ENCODE results near the gene BIRC7. TPM values are rescaled to one million over a fixed set of nuclear protein-coding genes. Genes with fewer than 3 reads are reported as not detected.

The BIRC7 gene
- total RNA-seq, 1 donor from 2014 or later = not detected

DNA sequence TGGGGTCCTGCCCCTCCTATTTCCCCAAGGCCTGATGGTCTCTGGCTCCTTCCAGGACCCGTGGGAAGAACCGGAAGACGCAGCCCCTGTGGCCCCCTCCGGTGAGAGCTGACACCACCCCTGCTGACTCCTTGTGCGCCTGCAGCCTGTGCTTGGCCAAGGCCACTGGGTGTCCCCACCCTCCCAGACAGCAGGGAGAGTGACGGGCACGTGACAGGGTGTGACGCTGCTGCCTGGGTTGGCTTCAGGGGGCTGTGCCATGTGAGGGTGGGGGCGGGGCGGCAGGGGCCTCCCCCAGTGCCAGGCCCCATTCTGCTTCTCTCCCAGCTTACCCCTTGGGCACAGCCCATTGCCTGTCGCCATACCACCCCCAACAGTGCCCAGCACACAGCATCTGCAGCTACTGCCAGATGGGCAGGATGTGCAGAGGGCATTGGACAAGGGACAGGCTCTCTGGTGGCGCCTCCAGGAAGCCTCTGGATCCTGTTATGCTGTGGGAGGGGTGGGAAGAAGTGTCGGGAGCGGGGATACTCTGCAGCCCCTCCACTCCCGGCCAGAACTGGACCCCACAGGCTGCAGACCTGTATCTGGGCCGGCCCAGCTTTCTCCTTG, 2.9 kb downstream of the BIRC7 start:
- intact Hi-C loops (cut with micrococcal nuclease) = no loop called here
- Mint-ChIP-seq H3K27me3 (peaks cover 6% of the 10 kb centered on the region), H3K4me3 (no peak overlapping the region), H3K9me3 (no peaks in the 10 kb centered on the region), H3K27ac (no peak overlapping the region), H3K4me1 (peaks cover 5% of the 10 kb centered on the region), H3K36me3 (ENCODE audit: low read depth) (no peaks in the 10 kb centered on the region)
- TF ChIP-seq, protein P1, sequence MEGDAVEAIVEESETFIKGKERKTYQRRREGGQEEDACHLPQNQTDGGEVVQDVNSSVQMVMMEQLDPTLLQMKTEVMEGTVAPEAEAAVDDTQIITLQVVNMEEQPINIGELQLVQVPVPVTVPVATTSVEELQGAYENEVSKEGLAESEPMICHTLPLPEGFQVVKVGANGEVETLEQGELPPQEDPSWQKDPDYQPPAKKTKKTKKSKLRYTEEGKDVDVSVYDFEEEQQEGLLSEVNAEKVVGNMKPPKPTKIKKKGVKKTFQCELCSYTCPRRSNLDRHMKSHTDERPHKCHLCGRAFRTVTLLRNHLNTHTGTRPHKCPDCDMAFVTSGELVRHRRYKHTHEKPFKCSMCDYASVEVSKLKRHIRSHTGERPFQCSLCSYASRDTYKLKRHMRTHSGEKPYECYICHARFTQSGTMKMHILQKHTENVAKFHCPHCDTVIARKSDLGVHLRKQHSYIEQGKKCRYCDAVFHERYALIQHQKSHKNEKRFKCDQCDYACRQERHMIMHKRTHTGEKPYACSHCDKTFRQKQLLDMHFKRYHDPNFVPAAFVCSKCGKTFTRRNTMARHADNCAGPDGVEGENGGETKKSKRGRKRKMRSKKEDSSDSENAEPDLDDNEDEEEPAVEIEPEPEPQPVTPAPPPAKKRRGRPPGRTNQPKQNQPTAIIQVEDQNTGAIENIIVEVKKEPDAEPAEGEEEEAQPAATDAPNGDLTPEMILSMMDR (IDR thresholded peaks at IDR 0.05) = no peak
- DNase-seq (no peak), ATAC-seq (ENCODE audit: low read depth) (no peak)
- POLR2A ChIA-PET = no interaction called here
- CTCF ChIA-PET = no interaction called here

DNA sequence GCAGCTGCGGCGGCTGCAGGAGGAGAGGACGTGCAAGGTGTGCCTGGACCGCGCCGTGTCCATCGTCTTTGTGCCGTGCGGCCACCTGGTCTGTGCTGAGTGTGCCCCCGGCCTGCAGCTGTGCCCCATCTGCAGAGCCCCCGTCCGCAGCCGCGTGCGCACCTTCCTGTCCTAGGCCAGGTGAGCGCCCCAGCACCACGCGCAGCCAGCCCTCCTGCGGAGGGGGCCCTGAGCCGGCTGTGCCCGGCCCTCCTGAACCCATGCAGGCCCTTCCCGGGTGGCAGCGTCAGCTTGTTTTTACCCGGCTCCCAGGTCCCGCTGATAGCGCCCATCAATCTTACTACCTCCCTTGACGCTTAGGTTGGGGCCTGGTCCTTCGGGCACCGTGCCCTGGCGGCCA, 3.7 kb downstream of the BIRC7 start:
- intact Hi-C loops (cut with micrococcal nuclease) = no loop called here
- H3K4me3 Mint-ChIP-seq = no peak overlapping the region
- TF ChIP-seq, protein P1 (IDR thresholded peaks at IDR 0.05) = no peak
- H3K4me1 Mint-ChIP-seq = peaks cover 5% of the 10 kb centered on the region
- no peaks in the 10 kb centered on the region for H3K9me3 Mint-ChIP-seq
- no peaks in the 10 kb centered on the region for H3K36me3 Mint-ChIP-seq (ENCODE audit: low read depth)
- DNase-seq (no peak), ATAC-seq (ENCODE audit: low read depth) (no peak)
- H3K27ac Mint-ChIP-seq = no peak overlapping the region
- ChIA-PET POLR2A (no interaction called here), CTCF (no interaction called here)
- H3K27me3 Mint-ChIP-seq = peaks cover 8% of the 10 kb centered on the region

DNA sequence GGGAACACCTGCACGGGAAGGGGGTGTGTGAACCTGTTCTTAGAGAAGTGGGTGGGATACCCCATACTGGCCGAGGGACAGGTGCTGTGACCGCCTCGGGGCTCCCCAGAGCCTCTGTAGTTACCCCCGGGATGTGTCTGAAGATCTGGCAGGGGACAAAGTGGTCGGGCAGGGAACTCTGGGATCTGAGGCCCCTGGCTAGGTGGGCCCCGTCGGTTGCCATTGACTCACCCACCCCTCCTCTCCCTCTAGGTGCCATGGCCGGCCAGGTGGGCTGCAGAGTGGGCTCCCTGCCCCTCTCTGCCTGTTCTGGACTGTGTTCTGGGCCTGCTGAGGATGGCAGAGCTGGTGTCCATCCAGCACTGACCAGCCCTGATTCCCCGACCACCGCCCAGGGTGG, 4.3 kb downstream of the BIRC7 start:
- CTCF ChIA-PET = no interaction called here
- TF ChIP-seq, protein P1 (IDR thresholded peaks at IDR 0.05) = no peak
- Mint-ChIP-seq H3K9me3 (no peaks in the 10 kb centered on the region), H3K27me3 (peaks cover 8% of the 10 kb centered on the region), H3K4me3 (no peak overlapping the region), H3K27ac (no peak overlapping the region), H3K36me3 (ENCODE audit: low read depth) (no peaks in the 10 kb centered on the region), H3K4me1 (peaks cover 2% of the 10 kb centered on the region)
- no peak for ATAC-seq (ENCODE audit: low read depth)
- POLR2A ChIA-PET = no interaction called here
- no peak for DNase-seq
- intact Hi-C loops (cut with micrococcal nuclease) = no loop called here

DNA sequence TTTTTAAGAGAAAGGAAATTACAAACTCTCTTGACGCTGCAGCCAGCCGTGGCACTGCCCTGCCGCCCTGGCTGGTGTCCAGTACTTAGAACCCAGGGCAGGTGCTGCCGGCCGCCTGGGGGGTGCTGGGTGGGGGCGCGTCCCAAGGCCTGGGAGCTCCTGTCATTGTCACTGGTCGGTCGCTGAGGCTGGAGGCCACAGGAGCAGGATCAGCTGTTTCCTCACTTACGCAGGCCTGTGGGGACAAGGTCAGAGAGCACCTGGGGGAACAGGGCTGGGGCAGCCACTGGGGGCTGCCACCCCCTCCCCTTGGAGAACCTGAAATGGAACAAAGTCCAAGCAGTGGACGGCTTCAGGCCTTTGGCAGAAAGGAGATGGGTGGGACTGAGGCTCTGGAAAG, 5.6 kb downstream of the BIRC7 start:
- Mint-ChIP-seq H3K4me1 (no peaks in the 10 kb centered on the region), H3K4me3 (no peak overlapping the region), H3K27me3 (peaks cover 15% of the 10 kb centered on the region), H3K36me3 (ENCODE audit: low read depth) (no peaks in the 10 kb centered on the region), H3K9me3 (no peaks in the 10 kb centered on the region), H3K27ac (no peak overlapping the region)
- no peak for ATAC-seq (ENCODE audit: low read depth)
- no peak for DNase-seq
- CTCF ChIA-PET = no interaction called here
- intact Hi-C loops (cut with micrococcal nuclease) = no loop called here
- POLR2A ChIA-PET = no interaction called here
- TF ChIP-seq, protein P1 (IDR thresholded peaks at IDR 0.05) = no peak

DNA sequence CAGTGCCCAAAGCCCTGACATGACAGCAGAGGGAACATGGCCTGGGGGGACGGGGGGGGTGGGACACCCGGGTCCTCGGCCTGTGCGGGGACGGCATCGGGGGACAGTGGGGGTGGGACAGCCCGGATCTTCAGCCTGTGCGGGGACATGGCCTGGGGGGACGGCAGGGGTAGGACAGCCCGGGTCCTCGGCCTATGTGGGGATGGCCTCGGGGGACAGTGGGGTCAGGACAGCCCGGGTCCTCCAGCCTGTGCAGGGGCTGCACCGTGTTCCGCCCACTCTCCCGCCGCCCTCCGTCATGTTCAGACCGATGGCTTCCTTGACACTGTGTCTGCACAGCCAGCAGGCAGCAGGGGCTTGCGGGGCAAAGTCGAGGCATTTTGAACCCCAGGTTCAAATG, 7.0 kb downstream of the BIRC7 start:
- peaks cover 17% of the 10 kb centered on the region for H3K27me3 Mint-ChIP-seq
- CTCF ChIA-PET = no interaction called here
- H3K36me3 Mint-ChIP-seq (ENCODE audit: low read depth) = no peaks in the 10 kb centered on the region
- POLR2A ChIA-PET = no interaction called here
- no peaks in the 10 kb centered on the region for H3K9me3 Mint-ChIP-seq
- DNase-seq (no peak), ATAC-seq (ENCODE audit: low read depth) (no peak)
- no peaks in the 10 kb centered on the region for H3K4me1 Mint-ChIP-seq
- no peak overlapping the region for H3K27ac Mint-ChIP-seq
- TF ChIP-seq, protein P1 (IDR thresholded peaks at IDR 0.05) = no peak
- no peak overlapping the region for H3K4me3 Mint-ChIP-seq
- intact Hi-C loops (cut with micrococcal nuclease) = no loop called here

All from activated B cell treated with CpG ODN at 0.5 μM for 24 hours (primary cell).